HepG2 (cell line): ENCODE data around the gene RNASE4. TPM values are rescaled to one million over a fixed set of nuclear protein-coding genes. Genes with fewer than 3 reads are reported as not detected.

Experiments
- FOSL2 ChIP-seq: sonication (generic); formaldehyde crosslinking; IDR thresholded peaks from 2 replicates; pipeline ENCODE4 v1.4.0; 2020; ENCODE audit warnings: missing genetic modification reagents
- FOXO1 ChIP-seq: sonication (generic); formaldehyde crosslinking; IDR thresholded peaks from 2 replicates; pipeline ENCODE4 v1.4.0; 2020; ENCODE audit warnings: missing genetic modification reagents
- HDAC1 ChIP-seq: sonication (generic); formaldehyde crosslinking; IDR thresholded peaks from 2 replicates; pipeline ENCODE4 v1.5.1; 2020; ENCODE audit warnings: mild to moderate bottlenecking, missing genetic modification reagents
- HOXA9 ChIP-seq: sonication (generic); formaldehyde crosslinking; IDR thresholded peaks from 2 replicates; pipeline ENCODE4 v1.8.1; 2022; ENCODE audit warnings: missing genetic modification reagents, mild to moderate bottlenecking, moderate library complexity, borderline replicate concordance
- NFYC ChIP-seq: IDR thresholded peaks from 2 replicates; pipeline ENCODE4 v1.6.1; 2016; ENCODE audit warnings: missing genetic modification reagents, missing compliant biosample characterization
- NRL ChIP-seq: sonication (generic); formaldehyde crosslinking; IDR thresholded peaks from 2 replicates; pipeline ENCODE4 v1.5.0; 2020; ENCODE audit warnings: missing genetic modification reagents, mild to moderate bottlenecking, moderate library complexity, borderline replicate concordance
- PCBP1 ChIP-seq: fragments of 200-400 bp; formaldehyde crosslinking; IDR thresholded peaks from 2 replicates; pipeline ENCODE4 v1.6.1; 2017; ENCODE audit warnings: mild to moderate bottlenecking, low read depth, low read length, borderline replicate concordance
- TAF15 ChIP-seq: fragments of 200-400 bp; formaldehyde crosslinking; IDR thresholded peaks from one replicate; pipeline ENCODE4 v1.6.1; 2018; ENCODE audit warnings: mild to moderate bottlenecking, low read depth, low read length; ENCODE audit not compliant: poor library complexity, severe bottlenecking
- TFAP4 ChIP-seq: sonication (generic); IDR thresholded peaks from 2 replicates; pipeline ENCODE4 v1.6.1; 2016; ENCODE audit warnings: low read depth, borderline replicate concordance
- YEATS4 ChIP-seq: sonication (generic); formaldehyde crosslinking; IDR thresholded peaks from 2 replicates; pipeline ENCODE4 v1.4.0; 2020; ENCODE audit warnings: missing genetic modification reagents, borderline replicate concordance
- ZBTB3 ChIP-seq: sonication (generic); formaldehyde crosslinking; IDR thresholded peaks from 2 replicates; pipeline ENCODE4 v1.4.0; 2020; ENCODE audit warnings: low read depth, mild to moderate bottlenecking, moderate library complexity, missing genetic modification reagents, borderline replicate concordance
- ZFP41 ChIP-seq: sonication (generic); formaldehyde crosslinking; IDR thresholded peaks from 2 replicates; pipeline ENCODE4 v1.4.0; 2020; ENCODE audit warnings: mild to moderate bottlenecking, missing genetic modification reagents, borderline replicate concordance
- ZNF224 ChIP-seq: sonication (generic); formaldehyde crosslinking; IDR thresholded peaks from 2 replicates; pipeline ENCODE4 v1.5.0; 2020; ENCODE audit warnings: mild to moderate bottlenecking, missing genetic modification reagents
- ZNF292 ChIP-seq: sonication (generic); formaldehyde crosslinking; IDR thresholded peaks from 2 replicates; pipeline ENCODE4 v1.8.1; 2022; ENCODE audit warnings: mild to moderate bottlenecking, low read depth, missing genetic modification reagents, borderline replicate concordance
- ZNF30 ChIP-seq: sonication (generic); formaldehyde crosslinking; IDR thresholded peaks from 2 replicates; pipeline ENCODE4 v1.5.0; 2020; ENCODE audit warnings: mild to moderate bottlenecking, missing genetic modification reagents
- ZNF737 ChIP-seq: sonication (generic); formaldehyde crosslinking; IDR thresholded peaks from 2 replicates; pipeline ENCODE4 v1.5.0; 2020; ENCODE audit warnings: missing genetic modification reagents, mild to moderate bottlenecking, borderline replicate concordance
- ZNF839 ChIP-seq: sonication (generic); formaldehyde crosslinking; IDR thresholded peaks from 2 replicates; pipeline ENCODE4 v1.4.0; 2020; ENCODE audit warnings: missing genetic modification reagents, mild to moderate bottlenecking, borderline replicate concordance
- polyA plus RNA-seq, 8 experiments: library from polyadenylated mRNA; depleted of rRNA in 3 of 8; stranded (reverse) in 7 of 8; unstranded in 1 of 8; fragments of >200 nt; fragmentation: Illumina TruSeq in 4 of 8; extraction: Trizol in 4 of 8; gene quantifications; 2 replicates each; pipeline versions ENCODE4 v1.2.1 to v1.2.3, GENCODE V29; 2011 to 2016; ENCODE audit warnings: low read depth in 4 of 8, missing spikeins in 1 of 8, mixed read lengths in 1 of 8; ENCODE audit not compliant: insufficient read depth in 1 of 8
- total RNA-seq, 5 experiments: library from RNA; depleted of rRNA; stranded (reverse); fragments of >200 nt; fragmentation: Illumina TruSeq; extraction: Trizol; gene quantifications; 2 replicates each; pipeline ENCODE4 v1.2.3, GENCODE V29; 2016; ENCODE audit warnings: low read depth in 1 of 5
- TF ChIP-seq, protein P1 (sequence below), 2 experiments: sonication (generic) in 1 of 2; formaldehyde crosslinking in 1 of 2; IDR thresholded peaks; 2 replicates each; pipeline versions ENCODE4 v1.4.0 to v1.6.1; 2018 to 2020; ENCODE audit warnings: missing genetic modification reagents in 2 of 2, borderline replicate concordance in 1 of 2, low read depth in 1 of 2, mild to moderate bottlenecking in 1 of 2, missing biosample characterization in 1 of 2
- TF ChIP-seq, protein P2 (sequence below): sonication (generic); formaldehyde crosslinking; IDR thresholded peaks from 2 replicates; pipeline ENCODE4 v1.4.0; 2020; ENCODE audit warnings: mild to moderate bottlenecking, missing genetic modification reagents

The RNASE4 gene
- total and polyA plus RNA-seq, 2 of the 13 experiments (the other 11 are each of a cell fraction or from before 2014, with no cell fraction given) = 109 to 983 TPM

GRCh38 chr14:20684662-20685456 lies 499 bp downstream of the RNASE4 start (continued):
- TF ChIP-seq, protein P1, sequence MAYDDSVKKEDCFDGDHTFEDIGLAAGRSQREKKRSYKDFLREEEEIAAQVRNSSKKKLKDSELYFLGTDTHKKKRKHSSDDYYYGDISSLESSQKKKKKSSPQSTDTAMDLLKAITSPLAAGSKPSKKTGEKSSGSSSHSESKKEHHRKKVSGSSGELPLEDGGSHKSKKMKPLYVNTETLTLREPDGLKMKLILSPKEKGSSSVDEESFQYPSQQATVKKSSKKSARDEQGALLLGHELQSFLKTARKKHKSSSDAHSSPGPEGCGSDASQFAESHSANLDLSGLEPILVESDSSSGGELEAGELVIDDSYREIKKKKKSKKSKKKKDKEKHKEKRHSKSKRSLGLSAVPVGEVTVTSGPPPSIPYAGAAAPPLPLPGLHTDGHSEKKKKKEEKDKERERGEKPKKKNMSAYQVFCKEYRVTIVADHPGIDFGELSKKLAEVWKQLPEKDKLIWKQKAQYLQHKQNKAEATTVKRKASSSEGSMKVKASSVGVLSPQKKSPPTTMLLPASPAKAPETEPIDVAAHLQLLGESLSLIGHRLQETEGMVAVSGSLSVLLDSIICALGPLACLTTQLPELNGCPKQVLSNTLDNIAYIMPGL (CRISPR knock-in tag; IDR thresholded peaks at IDR 0.05; ENCODE audit: borderline replicate concordance in 1 of 2, low read depth in 1 of 2) = no peak
- TF ChIP-seq FOSL2 = 0 out of 2 replicates have a peak, but pooled peaks have one; percentile 18
- TF ChIP-seq ZBTB3 (CRISPR knock-in tag) = no peak
- TF ChIP-seq NFYC = no peak
- TF ChIP-seq ZNF30 (CRISPR knock-in tag) = 0 out of 2 replicates have a peak, but pooled peaks have one; percentile 22
- TF ChIP-seq HDAC1 (CRISPR knock-in tag) = peak; percentile 30
- no peak for TF ChIP-seq TAF15
- 0 out of 2 replicates have a peak, but pooled peaks have one; percentile 59 for TF ChIP-seq ZNF224 (CRISPR knock-in tag)
- TF ChIP-seq YEATS4 (CRISPR knock-in tag) = no peak
- TF ChIP-seq ZNF737 = 0 out of 2 replicates have a peak, but pooled peaks have one; percentile 59
- no peak for TF ChIP-seq PCBP1
- TF ChIP-seq TFAP4 = no peak
- TF ChIP-seq HOXA9 = no peak
- TF ChIP-seq FOXO1 (CRISPR knock-in tag) = peak; percentile 5; the same call in 1 of the 2 replicates
- TF ChIP-seq, protein P2, sequence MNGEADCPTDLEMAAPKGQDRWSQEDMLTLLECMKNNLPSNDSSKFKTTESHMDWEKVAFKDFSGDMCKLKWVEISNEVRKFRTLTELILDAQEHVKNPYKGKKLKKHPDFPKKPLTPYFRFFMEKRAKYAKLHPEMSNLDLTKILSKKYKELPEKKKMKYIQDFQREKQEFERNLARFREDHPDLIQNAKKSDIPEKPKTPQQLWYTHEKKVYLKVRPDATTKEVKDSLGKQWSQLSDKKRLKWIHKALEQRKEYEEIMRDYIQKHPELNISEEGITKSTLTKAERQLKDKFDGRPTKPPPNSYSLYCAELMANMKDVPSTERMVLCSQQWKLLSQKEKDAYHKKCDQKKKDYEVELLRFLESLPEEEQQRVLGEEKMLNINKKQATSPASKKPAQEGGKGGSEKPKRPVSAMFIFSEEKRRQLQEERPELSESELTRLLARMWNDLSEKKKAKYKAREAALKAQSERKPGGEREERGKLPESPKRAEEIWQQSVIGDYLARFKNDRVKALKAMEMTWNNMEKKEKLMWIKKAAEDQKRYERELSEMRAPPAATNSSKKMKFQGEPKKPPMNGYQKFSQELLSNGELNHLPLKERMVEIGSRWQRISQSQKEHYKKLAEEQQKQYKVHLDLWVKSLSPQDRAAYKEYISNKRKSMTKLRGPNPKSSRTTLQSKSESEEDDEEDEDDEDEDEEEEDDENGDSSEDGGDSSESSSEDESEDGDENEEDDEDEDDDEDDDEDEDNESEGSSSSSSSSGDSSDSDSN (CRISPR knock-in tag) = no peak; the same call in 1 of the 2 replicates
- peak; percentile 11; the same call in 1 of the 2 replicates for TF ChIP-seq ZFP41 (CRISPR knock-in tag)
- TF ChIP-seq NRL (CRISPR knock-in tag) = 0 out of 2 replicates have a peak, but pooled peaks have one; percentile 8
- TF ChIP-seq ZNF839 (CRISPR knock-in tag) = 0 out of 2 replicates have a peak, but pooled peaks have one; percentile 16
- no peak for TF ChIP-seq ZNF292 (CRISPR knock-in tag)
